ENCODE results near the gene USP48.
A peak's percentile ranks its signal among the peaks of the same experiment; 100 is the strongest.

The USP48 gene

GRCh38 chr1:21664806-21665588 lies 118.0 kb downstream of the USP48 start:
- no peak for DNase-seq

- DNase-seq, result no peak
Observed at GRCh38 chr1:21663951-21664805, 118.8 kb downstream of the USP48 start.

- no peak for DNase-seq
Observed at GRCh38 chr1:21663248-21663950, 119.5 kb downstream of the USP48 start.

DNA sequence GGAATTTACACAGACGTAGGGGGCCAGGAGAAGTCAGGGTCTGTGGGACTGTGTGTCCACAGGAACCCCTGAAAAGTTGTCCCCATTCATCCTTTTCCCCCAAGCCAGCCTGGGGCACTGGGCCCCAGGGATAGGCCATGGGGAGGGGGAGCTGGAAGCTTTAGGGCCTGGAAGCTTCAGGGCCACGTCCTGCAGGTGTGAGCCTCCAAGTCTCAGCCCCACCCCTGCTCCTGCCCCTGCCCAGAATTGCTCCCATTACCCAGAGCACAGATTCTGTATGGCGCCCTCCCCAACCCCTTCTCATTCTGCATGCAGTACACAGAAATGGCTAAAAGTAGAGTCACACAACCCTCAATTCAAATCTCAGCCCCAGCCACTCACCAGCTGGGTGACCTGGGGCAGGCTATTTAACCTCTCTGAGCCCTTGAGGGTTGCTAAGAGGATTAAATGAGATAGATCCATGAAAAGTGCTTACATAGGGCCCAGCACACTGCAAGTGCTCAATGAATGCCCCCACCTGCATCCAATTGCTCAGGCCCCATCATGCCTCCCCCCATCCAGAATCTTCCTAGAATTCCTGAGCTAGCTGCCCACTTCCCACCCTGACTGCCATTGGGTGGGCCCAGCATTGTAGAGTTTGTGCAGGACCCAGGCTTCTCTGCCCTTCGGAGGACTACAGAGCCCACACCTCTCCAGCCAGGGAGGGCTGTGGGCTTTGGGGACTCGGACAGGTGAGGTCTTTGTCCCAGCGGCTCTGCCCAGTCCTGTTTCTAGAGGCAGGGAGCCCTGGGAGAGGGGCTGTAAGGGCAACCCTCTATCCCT lies 120.3 kb downstream of the USP48 start:
- no peak for DNase-seq

DNA sequence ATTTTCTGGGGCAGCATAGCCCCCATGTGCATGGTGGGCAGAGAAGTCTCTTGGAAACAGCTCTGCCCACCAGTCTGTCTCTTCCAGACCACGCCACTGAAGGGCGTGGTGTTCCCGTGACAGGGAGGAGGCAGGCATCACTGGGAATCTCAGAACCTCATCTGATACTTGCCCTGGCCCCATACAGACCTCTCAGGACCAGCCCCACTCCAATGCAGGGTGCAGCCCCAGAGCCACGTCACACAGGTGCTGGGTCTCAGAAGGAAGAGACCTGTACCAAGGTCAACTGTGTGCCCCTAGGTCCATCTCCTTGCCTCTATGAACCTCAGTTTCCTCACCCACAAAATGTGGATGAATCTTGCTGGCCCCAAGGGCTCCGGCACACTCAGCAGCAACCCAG lies 121.1 kb downstream of the USP48 start:
- DNase-seq, result no peak

GRCh38 chr1:21659924-21660326 lies 123.0 kb downstream of the USP48 start:
- no peak for DNase-seq

DNA sequence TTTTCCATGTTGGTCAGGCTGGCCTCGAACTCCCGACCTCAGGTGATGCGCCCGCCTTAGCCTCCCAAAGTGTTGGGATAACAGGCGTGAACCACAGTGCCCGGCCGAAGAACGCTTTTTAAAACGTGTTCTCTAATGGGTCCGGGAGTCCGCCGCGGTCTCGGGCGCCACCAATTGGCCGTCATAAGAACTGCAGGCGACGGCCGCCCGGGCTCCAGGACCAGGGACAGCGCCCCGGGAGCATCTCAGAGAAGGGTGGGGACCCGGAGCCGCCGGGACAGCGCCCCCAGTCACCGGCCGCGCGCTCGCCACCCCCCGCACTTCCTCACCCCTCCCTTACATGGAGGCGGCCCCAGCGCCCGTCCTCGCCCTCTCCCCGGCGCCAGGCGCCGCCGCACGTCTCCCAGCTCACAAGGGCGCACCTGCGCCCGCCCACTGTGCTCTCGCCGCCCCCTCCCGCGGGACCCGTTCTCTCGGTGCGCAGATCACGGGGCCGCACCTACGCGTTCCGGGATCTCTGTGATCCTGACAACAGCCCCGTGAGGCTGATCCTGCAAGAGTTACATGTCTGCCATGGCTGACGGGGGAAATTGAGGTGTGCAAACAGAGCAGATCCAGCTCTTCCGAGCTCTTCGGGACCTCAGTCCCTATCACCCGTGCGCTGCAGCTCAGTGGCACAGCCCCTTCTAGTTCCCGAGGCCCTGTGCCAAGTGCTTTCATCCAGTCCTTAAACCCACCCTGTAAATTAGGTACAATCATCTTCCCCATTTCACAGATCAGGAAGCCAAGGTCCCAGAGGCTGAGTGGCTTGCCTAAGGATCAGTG lies 123.6 kb downstream of the USP48 start:
- DNase-seq, result peak; percentile 89

GRCh38 chr1:21657456-21658190 lies 125.3 kb downstream of the USP48 start:
- no peak for DNase-seq

DNA sequence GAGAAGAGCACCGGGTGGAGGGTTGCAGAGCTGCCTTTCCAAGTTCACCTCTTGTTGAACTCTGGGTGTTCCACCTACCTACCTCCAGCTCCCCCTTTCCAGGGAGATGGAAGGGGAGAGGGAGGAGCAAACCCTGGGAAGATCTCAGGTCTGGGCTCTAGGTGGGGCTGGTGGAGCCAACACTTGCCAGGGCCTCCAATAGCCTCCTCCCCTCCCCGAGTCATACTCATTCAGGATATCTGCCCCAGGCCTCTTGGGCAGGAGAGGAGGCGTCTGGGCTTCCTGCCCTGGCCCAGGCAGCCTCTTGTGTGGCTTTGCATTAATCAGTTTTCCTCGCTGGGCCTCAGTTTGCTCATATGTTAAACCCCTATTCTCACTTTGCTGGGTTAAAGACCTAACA lies 127.2 kb downstream of the USP48 start:
- DNase-seq, result no peak

DNA sequence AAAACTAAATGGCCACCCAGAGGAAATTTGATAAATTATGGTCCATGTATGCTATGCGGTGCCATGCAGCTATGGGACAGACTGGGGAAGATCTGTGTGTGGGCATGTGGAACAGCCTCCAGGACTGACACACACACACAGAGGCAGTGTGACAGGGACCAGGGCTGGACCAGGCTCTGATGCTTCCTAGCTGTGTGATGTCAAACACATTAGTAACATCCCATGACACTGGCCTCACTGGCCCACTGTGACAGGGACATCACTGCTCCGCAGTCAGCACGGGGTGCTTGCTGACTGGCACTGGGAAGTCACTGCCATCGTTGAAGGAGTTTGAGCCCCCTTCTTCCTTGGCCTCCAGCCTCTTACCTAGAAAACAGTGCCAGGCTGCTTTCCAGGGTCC lies 127.7 kb downstream of the USP48 start:
- DNase-seq, result no peak

GRCh38 chr1:21654209-21654608 lies 128.7 kb downstream of the USP48 start:
- no peak for DNase-seq

GRCh38 chr1:21653744-21654100 lies 129.2 kb downstream of the USP48 start:
- DNase-seq, result no peak

DNA sequence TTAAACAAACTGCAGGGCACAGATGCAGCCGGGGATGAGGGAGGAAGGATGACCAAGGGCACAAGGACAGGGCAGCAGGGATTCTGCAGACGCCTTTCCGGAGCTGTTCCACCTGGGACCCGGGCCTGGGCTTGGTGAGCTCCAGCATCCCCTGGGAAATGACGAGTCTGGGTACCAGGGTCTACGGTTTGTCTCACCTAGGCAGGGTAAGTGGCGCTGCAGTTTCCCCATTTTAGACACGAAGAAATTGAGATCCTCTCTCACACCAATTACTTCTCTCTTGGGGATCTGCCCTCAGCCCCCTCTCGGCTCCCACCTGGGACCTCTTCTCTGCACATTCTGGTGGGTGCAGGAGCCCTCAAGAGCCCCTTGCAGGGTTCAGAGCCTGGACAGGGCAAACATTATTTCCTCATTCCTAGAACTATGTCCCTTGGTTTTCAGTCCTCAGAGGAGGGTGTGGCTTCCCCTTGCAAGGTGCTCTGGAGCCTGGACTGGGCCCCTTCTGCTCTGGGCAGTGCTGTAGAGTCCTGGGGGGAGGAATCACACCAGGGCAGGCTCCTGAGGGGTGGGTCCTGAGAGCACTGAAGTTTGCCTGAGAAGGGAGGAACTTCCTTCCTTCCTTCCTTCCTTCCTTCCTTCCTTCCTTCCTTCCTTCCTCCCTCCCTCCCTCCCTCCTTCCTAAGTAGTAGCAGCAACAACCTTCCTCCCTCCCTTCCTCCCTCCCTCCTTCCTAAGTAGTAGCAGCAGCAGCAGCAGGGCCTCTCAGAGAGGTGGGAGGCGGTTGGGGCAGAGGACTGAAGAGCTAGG lies 129.8 kb downstream of the USP48 start:
- no peak for DNase-seq

DNA sequence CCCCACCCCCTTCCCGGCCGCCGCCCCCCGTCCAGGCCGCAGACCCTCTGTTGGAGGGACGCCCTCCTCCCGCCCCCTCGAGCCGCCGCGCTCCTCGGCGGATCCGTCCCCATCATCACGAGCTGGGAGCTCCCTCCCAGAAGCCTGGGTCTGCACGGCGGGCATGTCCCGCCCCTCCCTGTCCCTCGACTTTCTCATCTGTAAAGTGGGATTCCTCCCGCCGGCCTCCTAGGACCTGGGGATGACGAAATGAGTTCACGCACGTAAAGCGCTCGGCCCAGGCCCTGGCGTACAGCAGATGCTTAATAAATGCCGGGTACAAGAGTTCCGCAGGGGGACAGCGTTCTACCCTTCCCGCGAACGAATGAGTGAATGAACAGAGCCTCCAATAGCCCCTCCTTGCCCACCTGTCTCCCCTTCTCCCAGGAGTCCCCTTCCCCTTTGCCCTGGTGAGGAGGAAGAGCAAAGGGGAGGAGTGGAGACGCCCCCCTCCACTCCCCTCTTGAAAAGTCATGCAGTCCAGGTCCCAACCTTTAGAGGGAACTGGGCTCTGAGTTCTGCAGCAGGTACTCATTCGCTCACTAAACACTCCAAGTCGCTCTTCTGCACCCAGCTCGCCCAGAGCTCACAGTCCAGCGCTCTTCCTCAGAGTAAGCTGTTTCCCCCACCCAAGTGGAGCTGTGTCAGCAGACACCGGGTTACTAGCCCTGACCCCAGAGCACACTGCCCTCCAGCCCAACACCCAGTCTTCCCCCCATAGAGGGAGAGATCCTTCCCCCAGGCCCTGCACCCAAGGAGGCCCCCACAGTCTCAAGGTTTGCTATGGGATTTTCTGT lies 130.6 kb downstream of the USP48 start:
- DNase-seq, result no peak

GRCh38 chr1:21651214-21652042 lies 131.5 kb downstream of the USP48 start:
- DNase-seq, result peak; percentile 51

GRCh38 chr1:21650400-21650799 lies 132.5 kb downstream of the USP48 start:
- no peak for DNase-seq

DNA sequence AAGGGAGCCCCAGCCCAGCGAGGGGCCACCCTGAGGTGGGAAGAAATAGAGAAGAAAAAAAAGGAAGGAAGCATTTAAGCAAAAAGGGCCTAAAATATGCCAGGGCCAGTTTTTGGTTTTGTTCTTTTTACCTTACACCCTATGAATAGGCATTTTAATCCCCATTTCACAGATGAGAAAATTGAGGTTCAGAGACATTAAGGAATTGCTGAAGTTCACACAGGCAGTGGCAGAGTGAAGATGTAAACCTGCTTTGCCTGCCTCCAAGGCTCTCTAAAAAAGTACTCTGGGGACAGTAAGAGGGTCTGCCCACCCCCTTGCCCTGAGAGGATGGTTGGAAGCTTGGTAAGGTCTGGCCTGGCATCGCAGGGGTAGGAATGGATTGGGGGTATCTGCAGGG lies 133.6 kb downstream of the USP48 start:
- no peak for DNase-seq

GRCh38 chr1:21648791-21649190 lies 134.2 kb downstream of the USP48 start:
- DNase-seq, result no peak

All from activated T-cell treated with anti-CD3 and anti-CD28 coated beads, Interleukin-2, amount 50 U/mL, for 1 hour (primary cell).